ENCODE results near the gene ACSF3.

- no peak for TF ChIP-seq CTCF (IDR thresholded peaks at IDR 0.05; ENCODE audit: low read length)
- TF ChIP-seq EZH2 (IDR thresholded peaks at IDR 0.05; ENCODE audit: borderline replicate concordance, low read length), result no peak
Observed at GRCh38 chr16:89094252-89094879, 714 bp downstream of the ACSF3 start.

All from OCI-LY1 (cell line).